ENCODE measurements around the gene ACR. TPM values are rescaled to one million over a fixed set of nuclear protein-coding genes. Genes with fewer than 3 reads are reported as not detected.

The ACR gene
- total RNA-seq, 4 donors from 2014 or later = not detected

DNA sequence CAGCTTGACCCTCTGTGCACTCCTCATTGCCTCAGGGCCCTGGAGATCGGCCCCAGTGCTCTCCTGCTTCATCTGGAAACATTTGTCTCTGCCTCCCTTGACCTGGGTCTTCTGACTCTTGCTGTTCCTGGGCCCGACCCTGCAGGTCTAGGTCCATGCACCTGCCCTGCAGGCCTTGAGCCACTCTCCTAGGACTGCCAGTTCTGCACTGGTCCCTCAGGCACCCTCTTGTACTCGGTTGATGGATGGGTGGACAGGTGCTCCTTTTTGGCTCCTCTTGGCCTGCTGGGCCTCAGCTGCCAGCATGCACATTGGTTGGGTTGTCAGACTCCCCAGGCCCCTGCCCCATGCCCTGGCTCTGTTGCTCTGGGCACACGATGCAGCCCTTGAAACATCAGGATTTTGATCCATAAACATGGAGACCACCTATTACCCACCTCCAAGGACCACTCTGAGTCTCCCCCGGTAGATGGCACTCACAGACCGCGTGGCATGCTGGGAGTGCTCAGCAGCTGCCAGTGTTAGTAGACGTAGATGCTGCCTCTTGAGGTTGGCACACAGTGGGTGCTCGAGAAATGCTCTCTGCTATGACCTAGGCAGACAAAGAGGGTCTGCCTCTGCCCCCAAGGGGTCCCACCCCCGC, 20.2 kb upstream of the ACR start:
- peaks cover 24% of the 10 kb centered on the region for H3K27me3 ChIP-seq
- no peak for TF ChIP-seq CTCF (IDR thresholded peaks at IDR 0.05)
- no peak for TF ChIP-seq EP300 (IDR thresholded peaks at IDR 0.05)
- TF ChIP-seq POLR2AphosphoS5 (IDR thresholded peaks at IDR 0.05) = no peak
- TF ChIP-seq POLR2A (IDR thresholded peaks at IDR 0.05) = no peak
- H3K36me3 ChIP-seq = no peaks in the 10 kb centered on the region
- H3K4me3 ChIP-seq = no peak overlapping the region
- DNase-seq (ENCODE audit: low spot score in 2 of 2) = no peak
- H3K9me3 ChIP-seq = no peaks in the 10 kb centered on the region
- peaks cover 21% of the 10 kb centered on the region for H3K4me1 ChIP-seq
- no peak overlapping the region for H3K27ac ChIP-seq
- 89% methylated on average over 8 of the region's 10 CpGs for WGBS

- TF ChIP-seq EP300 (IDR thresholded peaks at IDR 0.05) (no peak), POLR2AphosphoS5 (IDR thresholded peaks at IDR 0.05) (no peak), CTCF (IDR thresholded peaks at IDR 0.05) (no peak), POLR2A (IDR thresholded peaks at IDR 0.05) (no peak)
- peaks cover 19% of the 10 kb centered on the region for H3K4me1 ChIP-seq
- DNase-seq (ENCODE audit: low spot score in 2 of 2) = no peak
- peaks cover 24% of the 10 kb centered on the region for H3K27me3 ChIP-seq
- H3K36me3 ChIP-seq = no peaks in the 10 kb centered on the region
- H3K4me3 ChIP-seq = no peak overlapping the region
- 96% methylated on average over 10 of the region's 10 CpGs for WGBS
- no peaks in the 10 kb centered on the region for H3K9me3 ChIP-seq
- H3K27ac ChIP-seq = no peak overlapping the region
Measured at GRCh38 chr22:50718352-50718709, 19.7 kb upstream of the ACR start.

GRCh38 chr22:50719814-50720300, 18.1 kb upstream of the ACR start:
- DNase-seq (ENCODE audit: low spot score in 2 of 2) = no peak
- H3K27ac ChIP-seq = no peak overlapping the region
- no peaks in the 10 kb centered on the region for H3K36me3 ChIP-seq
- no peaks in the 10 kb centered on the region for H3K9me3 ChIP-seq
- 62% methylated on average over 27 of the region's 40 CpGs for WGBS
- TF ChIP-seq EP300 (IDR thresholded peaks at IDR 0.05) (no peak), POLR2A (IDR thresholded peaks at IDR 0.05) (no peak), POLR2AphosphoS5 (IDR thresholded peaks at IDR 0.05) (no peak), CTCF (IDR thresholded peaks at IDR 0.05) (no peak)
- H3K4me3 ChIP-seq = peak overlapping the region; percentile 44
- peaks cover 14% of the 10 kb centered on the region for H3K4me1 ChIP-seq
- peaks cover 24% of the 10 kb centered on the region for H3K27me3 ChIP-seq

DNA sequence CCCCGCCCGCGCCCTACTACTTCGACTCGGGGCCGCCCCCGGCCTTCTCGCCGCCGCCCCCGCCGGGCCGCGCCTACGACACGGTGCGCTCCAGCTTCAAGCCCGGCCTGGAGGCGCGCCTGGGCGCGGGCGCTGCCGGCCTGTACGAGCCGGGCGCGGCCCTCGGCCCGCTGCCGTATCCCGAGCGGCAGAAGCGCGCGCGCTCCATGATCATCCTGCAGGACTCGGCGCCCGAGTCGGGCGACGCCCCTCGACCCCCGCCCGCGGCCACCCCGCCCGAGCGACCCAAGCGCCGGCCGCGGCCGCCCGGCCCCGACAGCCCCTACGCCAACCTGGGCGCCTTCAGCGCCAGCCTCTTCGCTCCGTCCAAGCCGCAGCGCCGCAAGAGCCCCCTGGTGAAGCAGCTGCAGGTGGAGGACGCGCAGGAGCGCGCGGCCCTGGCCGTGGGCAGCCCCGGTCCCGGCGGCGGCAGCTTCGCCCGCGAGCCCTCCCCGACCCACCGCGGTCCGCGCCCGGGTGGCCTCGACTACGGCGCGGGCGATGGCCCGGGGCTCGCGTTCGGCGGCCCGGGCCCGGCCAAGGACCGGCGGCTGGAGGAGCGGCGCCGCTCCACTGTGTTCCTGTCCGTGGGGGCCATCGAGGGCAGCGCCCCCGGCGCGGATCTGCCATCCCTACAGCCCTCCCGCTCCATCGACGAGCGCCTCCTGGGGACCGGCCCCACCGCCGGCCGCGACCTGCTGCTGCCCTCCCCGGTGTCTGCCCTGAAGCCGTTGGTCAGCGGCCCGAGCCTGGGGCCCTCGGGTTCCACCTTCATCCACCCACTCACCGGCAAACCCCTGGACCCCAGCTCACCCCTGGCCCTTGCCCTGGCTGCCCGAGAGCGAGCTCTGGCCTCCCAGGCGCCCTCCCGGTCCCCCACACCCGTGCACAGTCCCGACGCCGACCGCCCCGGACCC, 17.4 kb upstream of the ACR start:
- DNase-seq (ENCODE audit: low spot score in 2 of 2) = no peak
- 70% methylated on average over 45 of the region's 132 CpGs for WGBS
- Histone ChIP-seq H3K27me3 (peaks cover 24% of the 10 kb centered on the region), H3K4me3 (peak overlapping the region; percentile 44), H3K4me1 (peaks cover 14% of the 10 kb centered on the region), H3K36me3 (no peaks in the 10 kb centered on the region), H3K27ac (no peak overlapping the region), H3K9me3 (no peaks in the 10 kb centered on the region)
- TF ChIP-seq CTCF (IDR thresholded peaks at IDR 0.05) = no peak
- no peak for TF ChIP-seq EP300 (IDR thresholded peaks at IDR 0.05)
- TF ChIP-seq POLR2A (IDR thresholded peaks at IDR 0.05) = no peak
- TF ChIP-seq POLR2AphosphoS5 (IDR thresholded peaks at IDR 0.05) = no peak

DNA sequence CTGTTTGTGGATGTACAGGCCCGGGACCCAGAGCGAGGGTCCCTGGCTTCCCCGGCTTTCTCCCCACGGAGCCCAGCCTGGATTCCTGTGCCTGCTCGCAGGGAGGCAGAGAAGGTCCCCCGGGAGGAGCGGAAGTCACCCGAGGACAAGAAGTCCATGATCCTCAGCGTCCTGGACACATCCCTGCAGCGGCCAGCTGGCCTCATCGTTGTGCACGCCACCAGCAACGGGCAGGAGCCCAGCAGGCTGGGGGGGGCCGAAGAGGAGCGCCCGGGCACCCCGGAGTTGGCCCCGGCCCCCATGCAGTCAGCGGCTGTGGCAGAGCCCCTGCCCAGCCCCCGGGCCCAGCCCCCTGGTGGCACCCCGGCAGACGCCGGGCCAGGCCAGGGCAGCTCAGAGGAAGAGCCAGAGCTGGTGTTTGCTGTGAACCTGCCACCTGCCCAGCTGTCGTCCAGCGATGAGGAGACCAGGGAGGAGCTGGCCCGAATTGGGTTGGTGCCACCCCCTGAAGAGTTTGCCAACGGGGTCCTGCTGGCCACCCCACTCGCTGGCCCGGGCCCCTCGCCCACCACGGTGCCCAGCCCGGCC, 16.7 kb upstream of the ACR start:
- Histone ChIP-seq H3K36me3 (no peaks in the 10 kb centered on the region), H3K9me3 (no peaks in the 10 kb centered on the region), H3K4me3 (no peak overlapping the region), H3K27ac (no peak overlapping the region), H3K4me1 (peaks cover 14% of the 10 kb centered on the region), H3K27me3 (peaks cover 24% of the 10 kb centered on the region)
- 98% methylated on average over 12 of the region's 32 CpGs for WGBS
- TF ChIP-seq POLR2AphosphoS5 (IDR thresholded peaks at IDR 0.05) (no peak), EP300 (IDR thresholded peaks at IDR 0.05) (no peak), POLR2A (IDR thresholded peaks at IDR 0.05) (no peak), CTCF (IDR thresholded peaks at IDR 0.05) (no peak)
- DNase-seq (ENCODE audit: low spot score in 2 of 2) = no peak
